Erythroblast (primary cell): ENCODE data around the gene HAPSTR1.

Experiments used
- GATA1 ChIP-seq: IDR thresholded peaks from 2 replicates; pipeline ENCODE4 v1.6.1; 2011; ENCODE audit warnings: low read depth, mild to moderate bottlenecking, control low read depth, low read length, moderate library complexity
- POLR2A ChIP-seq: IDR thresholded peaks from 2 replicates; pipeline ENCODE4 v1.6.1; 2011; ENCODE audit warnings: mild to moderate bottlenecking, low read length

- TF ChIP-seq POLR2A: no peak
- TF ChIP-seq GATA1: no peak
Observed at GRCh38 chr16:9091867-9092281, 430 bp downstream of the HAPSTR1 start.
